ENCODE measurements around the gene SCRN1. TPM values are rescaled to one million over a fixed set of nuclear protein-coding genes. Genes with fewer than 3 reads are reported as not detected.
A peak's percentile ranks its signal among the peaks of the same experiment; 100 is the strongest.

The SCRN1 gene
- total RNA-seq, 4 donors from 2014 or later, result 63.6 to 105 (median 83.8) TPM

DNA sequence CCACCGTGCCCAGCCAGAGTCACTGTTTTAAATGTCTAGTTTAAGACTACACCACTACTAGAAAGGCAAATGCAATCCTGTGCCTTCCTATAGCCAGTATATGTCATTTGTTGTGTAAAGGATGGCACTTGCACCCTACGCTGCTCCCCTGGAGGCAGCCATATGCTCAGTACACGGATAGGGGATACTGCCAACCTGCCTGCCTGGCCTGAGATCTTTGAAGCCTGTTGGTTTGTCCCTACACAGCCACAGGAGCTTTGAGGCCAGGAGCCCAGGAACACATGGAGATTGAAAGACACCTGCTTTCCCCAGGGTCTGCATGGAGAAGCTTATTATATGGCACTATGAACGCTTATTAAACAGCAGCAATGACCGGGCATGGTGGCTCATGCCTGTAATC is 2.3 kb upstream of the SCRN1 start:
- TF ChIP-seq, protein P1, sequence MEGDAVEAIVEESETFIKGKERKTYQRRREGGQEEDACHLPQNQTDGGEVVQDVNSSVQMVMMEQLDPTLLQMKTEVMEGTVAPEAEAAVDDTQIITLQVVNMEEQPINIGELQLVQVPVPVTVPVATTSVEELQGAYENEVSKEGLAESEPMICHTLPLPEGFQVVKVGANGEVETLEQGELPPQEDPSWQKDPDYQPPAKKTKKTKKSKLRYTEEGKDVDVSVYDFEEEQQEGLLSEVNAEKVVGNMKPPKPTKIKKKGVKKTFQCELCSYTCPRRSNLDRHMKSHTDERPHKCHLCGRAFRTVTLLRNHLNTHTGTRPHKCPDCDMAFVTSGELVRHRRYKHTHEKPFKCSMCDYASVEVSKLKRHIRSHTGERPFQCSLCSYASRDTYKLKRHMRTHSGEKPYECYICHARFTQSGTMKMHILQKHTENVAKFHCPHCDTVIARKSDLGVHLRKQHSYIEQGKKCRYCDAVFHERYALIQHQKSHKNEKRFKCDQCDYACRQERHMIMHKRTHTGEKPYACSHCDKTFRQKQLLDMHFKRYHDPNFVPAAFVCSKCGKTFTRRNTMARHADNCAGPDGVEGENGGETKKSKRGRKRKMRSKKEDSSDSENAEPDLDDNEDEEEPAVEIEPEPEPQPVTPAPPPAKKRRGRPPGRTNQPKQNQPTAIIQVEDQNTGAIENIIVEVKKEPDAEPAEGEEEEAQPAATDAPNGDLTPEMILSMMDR (IDR thresholded peaks at IDR 0.05), result no peak
- H3K4me1 ChIP-seq, result peaks cover 8 to 26% (median 23%) of the 10 kb centered on the region in 4 donors
- H3K27ac ChIP-seq (replicated peaks in 1 of 4), result no peak overlapping the region
- H3K4me3 ChIP-seq, result no peak overlapping the region
- peaks cover 0 to 19% (median 7%) of the 10 kb centered on the region in 4 donors for H3K9me3 ChIP-seq
- DNase-seq (ENCODE audit: extremely low spot score), result no peak
- intact Hi-C loops (cut with DNase I), result no loop called here
- H3K36me3 ChIP-seq, result no peaks in the 10 kb centered on the region
- no peaks in the 10 kb centered on the region for H3K27me3 ChIP-seq
- 92% methylated on average over 3 of the region's 5 CpGs for WGBS

DNA sequence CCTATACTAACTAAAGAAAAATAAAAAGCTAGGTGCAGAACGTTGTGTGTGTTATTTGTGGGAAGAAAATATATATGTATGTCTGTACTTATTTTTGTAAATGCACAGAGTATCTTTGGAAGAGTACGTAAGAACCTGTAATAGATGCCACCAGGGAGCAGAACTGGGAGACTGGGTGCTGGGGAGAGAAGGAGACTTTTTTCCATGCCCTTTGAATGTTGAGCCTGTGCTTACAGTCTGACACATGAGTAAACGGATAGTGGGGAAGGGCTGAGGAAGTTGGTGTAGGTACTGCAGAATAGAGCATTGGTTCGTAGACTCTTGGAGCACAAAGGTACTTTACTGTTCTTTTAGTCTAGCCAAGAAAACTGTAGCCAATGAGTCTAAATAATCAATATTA is 1.3 kb upstream of the SCRN1 start:
- no peak for DNase-seq (ENCODE audit: extremely low spot score)
- Histone ChIP-seq H3K27ac (replicated peaks in 1 of 4) (no peak overlapping the region), H3K27me3 (no peaks in the 10 kb centered on the region), H3K36me3 (no peaks in the 10 kb centered on the region), H3K4me1 (peaks cover 8 to 31% (median 25%) of the 10 kb centered on the region in 4 donors), H3K9me3 (peaks cover 0 to 15% (median 5%) of the 10 kb centered on the region in 4 donors), H3K4me3 (no peak overlapping the region)
- TF ChIP-seq EP300 (IDR thresholded peaks at IDR 0.05), result no peak
- WGBS, result 80% methylated on average over 4 of the region's 4 CpGs
- intact Hi-C loops (cut with DNase I), result no loop called here

DNA sequence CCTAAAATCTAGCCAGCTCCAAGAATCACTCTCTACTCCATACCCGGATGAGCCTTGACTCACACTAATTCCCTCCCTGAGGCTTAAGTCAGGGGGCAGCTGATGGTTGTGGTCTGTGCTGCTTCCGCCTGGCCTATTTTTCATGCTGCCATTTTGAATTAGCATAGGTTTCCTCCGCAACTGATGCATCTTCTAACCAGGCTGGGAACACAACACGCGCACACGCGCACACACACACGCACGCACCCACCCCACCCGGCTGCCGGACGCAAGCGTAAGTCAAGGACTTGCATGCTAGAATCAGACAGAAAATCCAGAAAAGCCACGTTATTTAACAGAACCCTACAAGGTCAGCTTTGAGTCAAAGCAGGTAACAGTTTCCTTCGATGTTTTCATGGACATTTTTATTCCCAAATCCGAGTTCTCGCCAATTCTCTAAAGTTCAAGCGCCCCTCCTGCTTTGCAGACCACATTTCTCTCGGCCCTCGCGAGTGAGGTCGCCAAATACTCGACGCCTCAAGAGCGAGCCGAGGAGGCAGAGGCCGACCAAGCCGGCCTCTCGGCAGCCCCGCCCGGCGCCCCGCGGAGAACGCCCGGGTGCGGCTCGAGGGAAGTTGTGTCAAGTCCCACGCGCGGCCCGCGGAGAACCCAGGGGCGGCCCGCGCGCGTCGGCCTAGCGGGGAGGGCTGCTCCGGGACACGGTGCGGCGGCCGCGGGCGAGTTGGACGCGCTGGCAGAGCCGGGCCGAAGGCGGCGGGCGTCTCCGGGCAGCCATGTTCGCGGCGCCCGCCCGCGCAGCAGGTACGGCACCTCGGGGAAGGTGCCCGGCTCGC is 961 bp downstream of the SCRN1 start:
- Histone ChIP-seq H3K4me1 (peaks cover 8 to 38% (median 28%) of the 10 kb centered on the region in 4 donors), H3K36me3 (no peaks in the 10 kb centered on the region), H3K4me3 (peak overlapping the region; percentile 79 to 99 (median 97)), H3K27ac (replicated peaks in 1 of 4) (peak overlapping the region; percentile 92 to 97 (median 95)), H3K9me3 (peaks cover 0 to 11% (median 5%) of the 10 kb centered on the region in 4 donors), H3K27me3 (no peaks in the 10 kb centered on the region)
- intact Hi-C loops (cut with DNase I), result loop anchor here (5.0 kb wide), 1 partner anchor 39 kb away; the partner anchor contains the start of genes FKBP14 and PLEKHA8
- 33% methylated on average over 21 of the region's 75 CpGs for WGBS
- no peak for TF ChIP-seq POLR2AphosphoS5 (IDR thresholded peaks at IDR 0.05)
- no peak for TF ChIP-seq POLR2A (IDR thresholded peaks at IDR 0.05; ENCODE audit: low read depth)
- TF ChIP-seq, protein P1 (IDR thresholded peaks at IDR 0.05), result no peak
- no peak for TF ChIP-seq EP300 (IDR thresholded peaks at IDR 0.05)
- no peak for DNase-seq (ENCODE audit: extremely low spot score)

DNA sequence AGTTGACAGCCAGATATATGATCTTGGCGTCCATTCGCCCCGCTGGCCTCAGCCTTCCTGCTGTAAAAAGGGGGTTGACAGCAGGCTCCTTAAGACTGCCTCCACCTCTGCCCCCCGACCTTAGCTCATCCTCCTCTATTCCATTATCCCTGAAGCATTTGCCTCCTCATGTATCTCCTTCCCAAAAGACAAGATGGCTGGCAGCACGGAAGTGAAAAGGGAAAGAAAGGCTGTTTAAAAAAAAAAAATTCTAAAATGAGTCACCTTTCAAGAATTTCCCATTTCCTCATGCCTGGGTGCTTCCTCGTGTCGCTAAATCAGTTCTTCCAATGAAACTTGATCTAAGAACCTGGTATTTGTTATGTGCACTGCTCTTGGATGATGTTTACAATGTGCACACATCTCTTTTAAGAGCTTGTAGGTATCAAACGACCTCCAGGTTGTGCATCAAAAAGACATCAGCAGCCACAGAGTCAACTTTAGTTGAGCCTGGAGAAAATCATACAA is 1.7 kb downstream of the SCRN1 start:
- Histone ChIP-seq H3K4me3 (peak overlapping the region; percentile 79 to 99 (median 97)), H3K36me3 (no peaks in the 10 kb centered on the region), H3K27me3 (no peaks in the 10 kb centered on the region), H3K9me3 (peaks cover 0 to 3% (median under 1%) of the 10 kb centered on the region in 4 donors), H3K27ac (replicated peaks in 1 of 4) (peak overlapping the region; percentile 92 to 97 (median 95)), H3K4me1 (peaks cover 8 to 38% (median 28%) of the 10 kb centered on the region in 4 donors)
- intact Hi-C loops (cut with DNase I), result loop anchor here (5.0 kb wide), 1 partner anchor 39 kb away; the partner anchor contains the start of genes FKBP14 and PLEKHA8
- WGBS, result 48% methylated on average over 8 of the region's 8 CpGs
- DNase-seq (ENCODE audit: extremely low spot score), result no peak
- TF ChIP-seq, protein P1 (IDR thresholded peaks at IDR 0.05), result no peak
- TF ChIP-seq POLR2AphosphoS5 (IDR thresholded peaks at IDR 0.05) (no peak), POLR2A (IDR thresholded peaks at IDR 0.05; ENCODE audit: low read depth) (no peak), EP300 (IDR thresholded peaks at IDR 0.05) (no peak)

DNA sequence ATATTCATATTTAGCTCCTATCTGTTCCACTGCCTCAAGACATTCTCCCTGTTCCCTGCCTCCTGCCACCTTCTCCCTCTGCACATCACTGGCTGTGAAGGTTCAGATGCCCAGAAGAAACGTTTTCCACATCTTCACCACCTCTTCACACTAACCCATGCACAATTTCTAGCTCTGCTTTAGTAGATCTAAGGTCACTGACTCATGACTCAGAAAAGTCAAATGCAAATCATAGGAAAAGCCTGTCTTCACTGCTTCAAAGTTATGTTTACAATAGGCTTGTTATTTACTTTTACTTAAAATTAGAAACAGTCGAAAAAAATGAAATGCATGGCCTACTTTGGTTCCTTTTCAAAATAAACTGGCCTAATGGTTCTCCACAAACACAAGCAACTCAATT is 2.5 kb downstream of the SCRN1 start:
- DNase-seq (ENCODE audit: extremely low spot score), result no peak
- TF ChIP-seq POLR2AphosphoS5 (IDR thresholded peaks at IDR 0.05), result no peak
- no peak for TF ChIP-seq EP300 (IDR thresholded peaks at IDR 0.05)
- TF ChIP-seq, protein P1 (IDR thresholded peaks at IDR 0.05), result no peak
- no peak for TF ChIP-seq POLR2A (IDR thresholded peaks at IDR 0.05; ENCODE audit: low read depth)
- WGBS, result 53% methylated on average over 2 of the region's 2 CpGs
- peak overlapping the region in 3 of 4 donors; percentile 94 to 97 (median 96) for H3K27ac ChIP-seq (replicated peaks in 1 of 4)
- H3K9me3 ChIP-seq, result no peaks in the 10 kb centered on the region
- no peak overlapping the region for H3K4me3 ChIP-seq
- intact Hi-C loops (cut with DNase I), result loop anchor here (5.0 kb wide), 1 partner anchor 40 kb away; the partner anchor contains the start of genes FKBP14 and PLEKHA8
- H3K4me1 ChIP-seq, result peaks cover 8 to 38% (median 28%) of the 10 kb centered on the region in 4 donors
- no peaks in the 10 kb centered on the region for H3K27me3 ChIP-seq
- no peaks in the 10 kb centered on the region for H3K36me3 ChIP-seq
